ENCODE data around the gene NRCAM.

Gene NRCAM

DNA sequence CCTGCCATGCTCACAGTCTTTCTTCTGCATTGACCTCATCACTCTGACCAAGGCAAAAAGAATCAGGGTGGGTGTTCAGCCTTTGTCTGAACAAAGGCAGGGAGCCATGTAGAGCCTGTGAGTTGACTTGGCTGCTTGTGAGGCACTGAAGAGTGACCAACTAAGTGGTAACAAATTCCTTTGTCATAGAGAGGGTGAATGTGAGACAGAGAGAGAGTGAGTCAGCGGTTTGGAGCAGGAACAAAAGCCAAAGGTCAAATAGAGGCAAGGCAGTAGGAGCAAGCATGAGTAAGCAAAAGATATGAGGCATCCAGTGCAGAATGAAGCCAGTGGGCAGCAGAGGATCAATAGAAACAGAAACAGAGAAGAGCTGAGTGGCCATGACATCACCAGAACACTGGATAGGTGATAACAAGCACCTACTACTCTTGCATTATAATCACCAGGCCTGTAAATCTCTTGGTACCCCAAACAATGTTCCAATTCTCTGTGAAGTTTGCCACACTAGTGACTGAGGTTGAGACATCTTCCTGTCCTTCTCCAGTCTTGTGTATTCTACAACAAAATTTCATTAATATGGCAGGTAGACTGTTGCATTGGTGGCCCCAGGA is 209.9 kb downstream of the NRCAM start:
- no peak for DNase-seq (ENCODE audit: low read depth in 3 of 3)

- DNase-seq (ENCODE audit: low read depth in 3 of 3), result no peak
These were observed 210.6 kb downstream of the NRCAM start for GRCh38 chr7:108245523-108246226.

DNA sequence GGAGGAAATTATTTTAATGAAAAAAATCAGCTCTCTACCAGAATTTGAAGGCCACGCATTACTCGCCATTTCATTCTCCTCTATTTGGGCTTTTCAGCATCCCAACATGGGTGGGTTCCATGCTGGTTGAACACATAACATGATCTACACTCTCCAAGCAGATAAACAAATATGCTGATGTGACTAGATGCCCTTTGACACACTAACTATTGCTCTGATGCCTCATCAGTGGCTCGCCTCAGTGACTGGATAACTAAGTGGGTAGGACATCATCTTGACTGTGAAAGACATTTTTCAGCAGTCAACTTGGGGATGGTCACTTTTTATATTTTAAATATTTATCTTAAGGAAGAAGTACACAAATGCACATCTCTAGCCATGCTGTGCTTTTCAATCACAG is 212.1 kb downstream of the NRCAM start:
- no peak for DNase-seq (ENCODE audit: low read depth in 3 of 3)

DNA sequence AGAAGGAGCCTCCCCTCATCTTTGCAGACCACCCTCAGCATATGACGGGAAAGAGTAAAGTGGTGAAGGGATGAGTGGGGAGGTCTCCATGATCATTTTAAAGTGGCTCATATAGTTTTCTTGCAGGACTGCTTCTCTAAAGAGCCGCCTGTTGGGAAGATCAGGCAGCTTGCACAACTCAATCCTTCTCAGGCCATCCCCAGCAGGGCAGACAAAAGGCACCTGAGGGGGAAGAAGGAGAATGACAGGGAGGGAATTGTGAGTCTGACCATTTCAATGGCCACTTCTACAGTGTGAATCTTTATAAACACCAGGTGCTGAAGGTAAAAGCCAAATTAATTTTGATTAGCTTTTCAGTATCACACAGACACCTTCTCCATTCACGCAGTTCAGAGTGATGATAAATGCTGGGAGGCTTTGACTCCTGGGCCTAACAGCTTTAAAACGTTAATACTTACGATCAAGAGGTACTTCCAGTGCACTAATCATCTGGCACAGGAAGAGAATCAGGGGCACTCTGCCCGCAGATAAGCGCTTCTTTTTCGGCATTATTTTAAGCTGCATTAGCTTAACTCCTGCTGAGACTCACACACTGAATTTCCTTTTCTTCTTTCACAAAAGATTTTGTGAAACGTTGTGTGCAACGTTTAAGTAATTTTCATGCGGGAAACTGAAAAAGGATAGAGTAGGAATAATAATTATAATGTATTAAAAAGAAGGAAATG is 216.6 kb downstream of the NRCAM start:
- DNase-seq (ENCODE audit: low read depth in 3 of 3), result no peak

GRCh38 chr7:108236681-108237415 is 219.4 kb downstream of the NRCAM start:
- no peak for DNase-seq (ENCODE audit: low read depth in 3 of 3)

GRCh38 chr7:108235451-108236061 is 220.7 kb downstream of the NRCAM start:
- DNase-seq (ENCODE audit: low read depth in 3 of 3), result no peak

- DNase-seq (ENCODE audit: low read depth in 3 of 3), result no peak
These were observed 221.2 kb downstream of the NRCAM start for GRCh38 chr7:108234971-108235450.

GRCh38 chr7:108234281-108234680 is 222.0 kb downstream of the NRCAM start:
- DNase-seq (ENCODE audit: low read depth in 3 of 3), result no peak

GRCh38 chr7:108232076-108232475 is 224.2 kb downstream of the NRCAM start:
- no peak for DNase-seq (ENCODE audit: low read depth in 3 of 3)

DNA sequence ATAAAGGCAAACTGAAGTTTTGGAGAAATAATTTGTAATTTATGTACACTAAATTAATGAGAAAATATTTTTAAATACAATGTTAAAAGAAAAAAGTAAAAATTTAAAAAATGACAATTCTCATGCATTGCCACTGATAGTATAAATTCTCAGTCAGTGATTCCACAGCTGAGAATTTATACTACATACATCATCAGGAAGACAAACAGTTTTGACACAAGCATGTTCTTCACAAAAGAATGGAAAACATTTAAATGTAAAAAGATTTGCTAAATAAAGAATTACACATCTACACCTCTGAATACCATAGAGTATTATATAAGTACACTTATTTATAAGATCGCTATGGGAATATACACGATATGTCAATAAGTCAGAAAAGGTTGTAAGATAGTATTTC is 225.0 kb downstream of the NRCAM start:
- DNase-seq (ENCODE audit: low read depth in 3 of 3), result no peak

GRCh38 chr7:108227366-108227765 is 228.9 kb downstream of the NRCAM start:
- no peak for DNase-seq (ENCODE audit: low read depth in 3 of 3)

DNA sequence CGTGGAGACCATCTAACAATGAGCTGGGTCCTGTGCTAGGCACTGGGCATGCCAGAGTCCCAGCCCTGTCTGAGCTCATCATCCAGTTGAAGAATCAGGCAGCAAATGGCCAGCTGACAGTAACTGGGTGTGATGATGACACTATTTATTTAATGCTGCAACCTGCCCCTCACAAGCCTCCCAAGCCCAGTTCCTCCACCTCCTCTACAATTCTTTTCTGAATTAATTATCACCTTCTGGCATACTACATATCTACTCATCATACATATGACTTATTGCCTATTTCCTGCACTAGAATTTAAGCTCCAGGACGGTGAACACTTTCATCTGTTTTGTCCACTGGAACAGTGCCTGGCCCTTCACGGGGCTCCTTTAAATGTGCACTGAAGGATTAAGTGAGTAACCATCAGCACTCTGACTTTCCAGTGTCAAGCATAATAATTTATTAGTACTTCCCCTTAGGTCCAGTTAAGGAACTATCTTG is 229.4 kb downstream of the NRCAM start:
- no peak for DNase-seq (ENCODE audit: low read depth in 3 of 3)

GRCh38 chr7:108225531-108226181 is 230.6 kb downstream of the NRCAM start:
- no peak for DNase-seq (ENCODE audit: low read depth in 3 of 3)

- no peak for DNase-seq (ENCODE audit: low read depth in 3 of 3)
These were observed 231.8 kb downstream of the NRCAM start for GRCh38 chr7:108224387-108224786.

DNA sequence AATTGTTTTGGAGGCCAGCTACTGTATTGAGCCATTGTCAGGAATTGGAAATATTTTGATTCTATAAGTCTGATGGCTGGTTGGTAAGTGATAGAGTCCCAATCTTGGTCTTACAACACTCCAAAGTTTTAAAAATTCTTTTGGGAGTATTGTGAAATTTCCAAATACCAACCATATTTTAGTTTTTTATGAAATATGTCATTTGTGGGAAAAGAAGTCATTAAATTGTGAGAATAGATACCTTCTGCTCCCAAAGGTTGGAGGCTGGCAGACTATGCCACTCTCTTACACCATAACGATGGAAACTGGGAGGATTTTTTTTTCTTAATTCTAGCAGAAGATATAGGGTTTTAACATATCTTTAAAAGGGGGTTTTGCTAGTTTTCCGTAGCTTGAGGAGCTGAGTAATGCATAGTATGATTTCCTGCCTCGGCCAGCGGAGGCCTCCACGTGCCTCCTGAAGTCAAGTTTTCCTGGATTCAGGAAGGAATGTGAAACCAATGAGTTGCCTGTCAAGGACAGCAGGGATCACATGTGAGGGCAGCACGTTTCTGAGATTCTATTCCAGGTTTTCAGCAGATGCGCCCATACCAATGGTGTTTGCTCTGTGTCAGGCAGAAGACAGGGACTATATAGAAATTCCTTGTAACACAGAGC is 233.9 kb downstream of the NRCAM start:
- DNase-seq (ENCODE audit: low read depth in 3 of 3), result no peak

DNA sequence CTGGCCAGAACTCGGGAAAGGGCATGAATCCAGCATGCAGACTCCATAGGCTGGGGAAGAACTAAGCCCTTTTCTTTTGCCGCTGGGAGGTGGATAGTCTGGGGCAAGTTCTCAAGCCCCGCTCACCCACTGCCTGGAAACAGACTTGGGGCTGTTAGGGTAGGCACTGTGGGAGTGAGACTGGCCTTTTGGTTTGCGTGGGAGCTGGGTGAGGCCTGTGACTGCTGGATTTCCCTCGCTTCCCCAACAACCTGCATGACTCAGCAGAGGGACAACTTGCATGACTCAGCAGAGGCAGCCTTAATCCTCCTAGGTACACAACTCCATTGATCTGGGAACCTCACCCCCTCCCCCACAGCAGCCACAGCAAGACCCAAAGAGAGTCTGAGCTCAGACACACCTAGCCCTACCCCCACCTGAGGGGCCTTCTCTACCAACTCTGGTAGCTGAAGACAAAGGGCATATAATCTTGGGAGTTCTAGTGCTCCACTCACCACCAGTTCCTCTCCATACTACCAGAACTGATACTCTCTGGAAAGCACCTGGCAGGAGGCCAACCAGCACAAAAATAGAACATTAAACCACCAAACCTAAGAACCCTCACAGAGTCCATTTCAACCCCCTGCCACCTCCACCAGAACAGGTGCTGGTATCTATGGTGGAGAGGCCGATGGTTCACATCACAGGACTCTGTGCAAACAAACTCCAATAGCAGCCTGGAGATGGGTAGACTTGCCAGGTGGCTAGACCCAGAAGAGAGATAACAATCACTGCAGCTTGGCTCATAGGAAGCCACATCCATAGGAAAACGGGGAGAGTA is 244.6 kb downstream of the NRCAM start:
- peak in 1 of 3 experiments; percentile 1 for DNase-seq (ENCODE audit: low read depth in 3 of 3)

- DNase-seq (ENCODE audit: low read depth in 3 of 3), result no peak
These were observed 245.4 kb downstream of the NRCAM start for GRCh38 chr7:108210796-108211195.

GRCh38 chr7:108205311-108205710 is 250.9 kb downstream of the NRCAM start:
- no peak for DNase-seq (ENCODE audit: low read depth in 3 of 3)

DNA sequence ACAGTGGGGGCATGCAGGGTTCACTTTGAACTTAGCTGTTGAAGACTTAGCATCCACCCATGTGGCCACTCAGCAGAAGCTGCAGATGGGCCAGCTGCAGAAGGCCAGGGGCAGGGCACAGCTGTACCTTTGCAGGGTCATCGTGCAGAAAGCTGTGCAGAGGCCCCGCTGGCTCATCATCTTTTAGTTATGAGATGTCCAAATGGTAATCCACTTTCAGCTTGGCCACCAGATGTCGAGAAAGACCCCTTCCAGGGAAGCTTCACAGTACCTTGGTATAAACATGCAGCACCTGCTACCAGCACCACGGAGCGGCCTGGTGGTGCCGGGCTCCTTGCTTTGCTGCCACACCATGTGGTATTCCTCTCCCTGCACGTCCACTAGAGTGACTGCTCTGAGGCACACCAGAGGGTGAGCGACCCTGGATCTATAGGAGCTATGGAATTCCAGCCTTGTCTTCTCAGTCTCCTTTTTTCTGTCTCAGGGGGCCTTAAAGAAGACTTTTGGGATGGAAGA is 251.9 kb downstream of the NRCAM start:
- no peak for DNase-seq (ENCODE audit: low read depth in 3 of 3)

All from stimulated activated CD4-positive, alpha-beta T cell treated with anti-CD3 and anti-CD28 coated beads, TNF-alpha, amount 100 ng/mL, for 24 hours (primary cell).